Measurements from ENCODE around the gene PDLIM1. TPM values are rescaled to one million over a fixed set of nuclear protein-coding genes. Genes with fewer than 3 reads are reported as not detected.

PDLIM1 gene
- total and polyA plus RNA-seq, 9 of the 15 experiments (the other 6 are each of a cell fraction or from before 2014, with no cell fraction given): 19.8 to 164 (median 39.1) TPM

DNA sequence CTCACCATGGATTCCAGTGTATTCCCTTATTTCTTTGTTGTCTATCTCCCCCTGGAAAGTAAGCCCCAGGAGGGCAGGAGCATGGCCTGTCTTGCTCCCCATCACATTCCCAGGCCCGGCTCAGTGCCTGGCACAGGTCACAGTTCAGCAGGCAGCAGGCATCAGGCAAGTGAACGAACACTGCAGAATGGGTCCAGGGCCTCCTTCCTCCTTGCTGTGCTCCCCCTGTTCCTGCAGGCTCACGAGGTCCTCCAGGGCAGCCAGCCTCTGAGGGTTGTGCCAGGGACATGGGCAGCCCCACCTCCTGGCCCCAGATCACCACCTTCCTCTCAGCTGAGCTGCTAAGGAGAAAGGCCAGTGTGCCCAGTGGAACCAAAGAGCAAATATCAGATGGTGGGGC is 41.8 kb downstream of the PDLIM1 start:
- peaks cover 0 to 3% of the 10 kb centered on the region in 2 experiments; a peak in 1 of 5 replicates for H3K4me1 ChIP-seq (replicated peaks in 1 of 2; ENCODE audit: control insufficient read depth in 2 of 2, insufficient read depth in 2 of 2, low read length in 2 of 2)
- peaks cover 19% of the 10 kb centered on the region; the same call in 2 of the 3 replicates for H3K79me2 ChIP-seq (ENCODE audit: control insufficient read depth, insufficient read depth, low read length)
- H3K4me3 ChIP-seq: no peak overlapping the region
- no peak overlapping the region for H3K27ac ChIP-seq (ENCODE audit: extremely low read depth, low read depth, low read length)
- ATAC-seq (no peak), DNase-seq (ENCODE audit: extremely low read depth in 1 of 4, low spot score in 3 of 4) (no peak), FAIRE-seq (no peak)
- H3K9ac ChIP-seq (ENCODE audit: insufficient read depth in 1 of 2, low read depth in 2 of 2, low read length in 2 of 2): no peak overlapping the region
- intact Hi-C loops (cut with micrococcal nuclease): loop anchor here (5.0 kb wide), 1 partner anchor 38 kb away; no protein-coding TSS in a partner anchor
- H3K9me1 ChIP-seq (ENCODE audit: control insufficient read depth, insufficient read depth, low read length): peaks cover 3% of the 10 kb centered on the region
- 86% methylated on average over 1 of the region's 3 CpGs for WGBS (ENCODE audit: insufficient coverage, low coverage, missing lambda C conversion rate)
- no peak overlapping the region for H3K4me2 ChIP-seq (ENCODE audit: insufficient read depth, low read length)
- peaks cover 55% of the 10 kb centered on the region for H3K36me3 ChIP-seq (ENCODE audit: control insufficient read depth, insufficient read depth, low read length)
- no peaks in the 10 kb centered on the region for H3K9me3 ChIP-seq (replicated peaks; ENCODE audit: control insufficient read depth, insufficient read depth, low read depth, low read length)
- ChIA-PET POLR2A (no interaction called here), CTCF (ENCODE audit: low intra/inter-chr PET ratio) (interaction anchor here (4.6 kb wide), 1 partner anchor 114 kb away, joined by 56 read pairs; no protein-coding TSS in a partner anchor)
- in situ Hi-C loops (cut with MboI): loop anchor here (10.0 kb wide), 1 partner anchor 366 kb away; no protein-coding TSS in a partner anchor
- H2AFZ ChIP-seq (ENCODE audit: low read depth, low read length): no peak overlapping the region
- no TSS peak for BruUV-seq (replicated peaks)
- no peaks in the 10 kb centered on the region for H3K27me3 ChIP-seq (ENCODE audit: control insufficient read depth in 2 of 2, insufficient read depth in 2 of 2, low read length in 2 of 2)
- no peaks in the 10 kb centered on the region; the same call in 1 of the 2 replicates for H4K20me1 ChIP-seq (replicated peaks; ENCODE audit: control insufficient read depth, insufficient read depth, low read length)
- TF ChIP-seq FUS (optimal IDR thresholded peaks at IDR 0.05; ENCODE audit: low read depth, low read length) (no peak), ZNF707 (CRISPR knock-in tag; conservative IDR thresholded peaks at IDR 0.05) (no peak), ZNF311 (CRISPR knock-in tag; IDR thresholded peaks at IDR 0.05) (no peak), NFIC (IDR thresholded peaks at IDR 0.05) (no peak), ZNF140 (CRISPR knock-in tag; IDR thresholded peaks at IDR 0.05) (no peak), CHD4 (IDR thresholded peaks at IDR 0.05; ENCODE audit: insufficient read depth, insufficient replicate concordance, low read depth, low read length, poor library complexity, severe bottlenecking) (no peak), HIVEP1 (CRISPR knock-in tag; IDR thresholded peaks at IDR 0.05) (no peak), C11orf30 (IDR thresholded peaks at IDR 0.05; ENCODE audit: low read depth) (no peak), FOXK2 (conservative IDR thresholded peaks at IDR 0.05 in 1 of 2, IDR thresholded peaks at IDR 0.05 in 1 of 2; ENCODE audit: low read depth in 2 of 2) (no peak), YY1 (IDR thresholded peaks at IDR 0.05; ENCODE audit: borderline replicate concordance in 1 of 3, control insufficient read depth in 1 of 3, extremely low read depth in 1 of 3, insufficient read depth in 3 of 3, insufficient read length in 1 of 3, insufficient replicate concordance in 2 of 3, low read depth in 1 of 3, low read length in 2 of 3) (no peak), HNRNPH1 (optimal IDR thresholded peaks at IDR 0.05; ENCODE audit: low read depth, low read length) (no peak)
- TF ChIP-seq, protein P1, sequence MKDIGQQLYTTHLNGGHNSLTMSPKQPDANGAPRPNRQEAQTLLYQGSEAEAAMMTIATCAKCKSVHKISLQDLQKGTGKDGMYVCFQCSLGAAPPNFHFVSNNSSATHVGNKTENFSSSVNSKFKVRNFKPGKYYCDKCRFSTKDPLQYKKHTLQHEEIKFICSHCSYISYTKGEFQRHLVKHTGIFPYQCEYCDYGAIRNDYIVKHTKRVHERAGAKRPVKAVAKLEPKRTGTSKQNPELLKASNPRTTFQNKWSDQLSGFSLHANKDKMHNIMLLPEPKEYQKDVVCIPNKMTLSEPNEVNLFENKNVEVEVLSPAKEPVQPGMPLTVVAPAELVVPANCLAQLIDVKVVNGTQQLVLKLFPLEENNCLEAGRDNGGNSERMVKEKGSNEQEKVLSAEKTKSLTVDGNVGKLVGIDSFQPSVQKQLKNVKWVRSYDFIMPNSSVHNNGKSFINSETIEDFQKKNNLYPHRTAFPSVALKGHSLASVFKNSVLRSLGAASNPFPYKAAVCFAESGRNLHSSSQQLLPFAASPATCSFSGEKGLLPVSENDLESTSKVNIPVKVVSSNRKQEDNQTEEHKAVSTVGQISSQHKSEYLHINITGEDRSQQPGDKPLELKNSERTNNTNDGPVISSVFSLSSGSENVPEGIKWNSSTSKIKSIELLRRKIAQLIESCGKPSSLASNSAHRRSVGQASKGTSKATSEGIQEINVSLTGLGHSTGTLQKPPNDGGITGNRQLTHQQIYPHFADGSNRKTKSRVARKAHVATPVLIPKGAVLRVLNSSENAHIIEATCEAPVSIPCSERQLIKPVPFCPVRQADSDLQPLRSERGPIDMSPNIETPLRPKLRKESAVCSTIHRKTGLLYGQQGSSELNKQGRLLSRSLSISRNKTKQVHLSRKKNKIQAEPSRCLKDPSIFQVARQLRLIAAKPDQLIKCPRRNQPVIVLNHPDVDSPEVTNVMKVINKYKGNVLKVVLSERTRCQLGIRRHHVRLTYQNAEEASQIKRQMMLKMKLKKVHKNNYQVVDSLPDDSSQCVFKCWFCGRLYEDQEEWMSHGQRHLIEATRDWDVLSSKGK (CRISPR knock-in tag; IDR thresholded peaks at IDR 0.05): no peak
- TF ChIP-seq, protein P2, sequence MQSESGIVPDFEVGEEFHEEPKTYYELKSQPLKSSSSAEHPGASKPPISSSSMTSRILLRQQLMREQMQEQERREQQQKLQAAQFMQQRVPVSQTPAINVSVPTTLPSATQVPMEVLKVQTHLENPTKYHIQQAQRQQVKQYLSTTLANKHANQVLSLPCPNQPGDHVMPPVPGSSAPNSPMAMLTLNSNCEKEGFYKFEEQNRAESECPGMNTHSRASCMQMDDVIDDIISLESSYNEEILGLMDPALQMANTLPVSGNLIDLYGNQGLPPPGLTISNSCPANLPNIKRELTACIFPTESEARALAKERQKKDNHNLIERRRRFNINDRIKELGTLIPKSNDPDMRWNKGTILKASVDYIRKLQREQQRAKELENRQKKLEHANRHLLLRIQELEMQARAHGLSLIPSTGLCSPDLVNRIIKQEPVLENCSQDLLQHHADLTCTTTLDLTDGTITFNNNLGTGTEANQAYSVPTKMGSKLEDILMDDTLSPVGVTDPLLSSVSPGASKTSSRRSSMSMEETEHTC (IDR thresholded peaks at IDR 0.05): no peak
- TF ChIP-seq, protein P3, sequence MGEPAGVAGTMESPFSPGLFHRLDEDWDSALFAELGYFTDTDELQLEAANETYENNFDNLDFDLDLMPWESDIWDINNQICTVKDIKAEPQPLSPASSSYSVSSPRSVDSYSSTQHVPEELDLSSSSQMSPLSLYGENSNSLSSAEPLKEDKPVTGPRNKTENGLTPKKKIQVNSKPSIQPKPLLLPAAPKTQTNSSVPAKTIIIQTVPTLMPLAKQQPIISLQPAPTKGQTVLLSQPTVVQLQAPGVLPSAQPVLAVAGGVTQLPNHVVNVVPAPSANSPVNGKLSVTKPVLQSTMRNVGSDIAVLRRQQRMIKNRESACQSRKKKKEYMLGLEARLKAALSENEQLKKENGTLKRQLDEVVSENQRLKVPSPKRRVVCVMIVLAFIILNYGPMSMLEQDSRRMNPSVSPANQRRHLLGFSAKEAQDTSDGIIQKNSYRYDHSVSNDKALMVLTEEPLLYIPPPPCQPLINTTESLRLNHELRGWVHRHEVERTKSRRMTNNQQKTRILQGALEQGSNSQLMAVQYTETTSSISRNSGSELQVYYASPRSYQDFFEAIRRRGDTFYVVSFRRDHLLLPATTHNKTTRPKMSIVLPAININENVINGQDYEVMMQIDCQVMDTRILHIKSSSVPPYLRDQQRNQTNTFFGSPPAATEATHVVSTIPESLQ (CRISPR knock-in tag; IDR thresholded peaks at IDR 0.05): no peak

All from K562 (cell line).